Spinal cord (tissue), 10 donors: ENCODE measurements around the gene PCDHA7. TPM values are rescaled to one million over a fixed set of nuclear protein-coding genes. Genes with fewer than 3 reads are reported as not detected.
"Not testable (repeated sequence)": the region's sequence is repeated elsewhere in the genome, so short reads cannot be mapped to it uniquely, and the experiment has no call there.

ENCODE experiments used
- DNase-seq, 6 donors: peaks; one replicate each; pipeline versions ENCODE4 v3.0.0 to v3.0.0-alpha.2; 2013 to 2015; ENCODE audit warnings: low spot score in 6 of 6, low read depth in 4 of 6
- H3K27ac ChIP-seq: one replicate; pipeline ENCODE4 v1.5.1; 2013; ENCODE audit warnings: low read depth, low read length, control low read depth
- H3K27me3 ChIP-seq: one replicate; pipeline ENCODE4 v1.6.1; 2013; ENCODE audit warnings: low read length; ENCODE audit not compliant: control insufficient read depth, insufficient read depth
- H3K36me3 ChIP-seq: one replicate; pipeline ENCODE4 v1.6.1; 2013; ENCODE audit warnings: low read length; ENCODE audit not compliant: control insufficient read depth, insufficient read depth
- H3K4me1 ChIP-seq: one replicate; pipeline ENCODE4 v1.6.1; 2013; ENCODE audit warnings: low read length; ENCODE audit not compliant: control insufficient read depth, insufficient read depth
- H3K4me3 ChIP-seq: one replicate; pipeline ENCODE4 v1.5.1; 2013; ENCODE audit warnings: low read depth, low read length, control low read depth
- H3K9me3 ChIP-seq: one replicate; pipeline ENCODE4 v1.6.1; 2013; ENCODE audit warnings: low read length; ENCODE audit not compliant: control insufficient read depth, insufficient read depth
- WGBS: methylation state at CpG from one replicate; pipeline ENCODE4 v1.1.5; 2013; ENCODE audit warnings: missing lambda C conversion rate; ENCODE audit not compliant: insufficient coverage; 5-methylcytosine and 5-hydroxymethylcytosine counted together
- polyA plus RNA-seq, 2 donors: library from polyadenylated mRNA; unstranded; fragments of 120-200 nt; gene quantifications; one replicate each; pipeline ENCODE4 v1.2.1, GENCODE V29; 2013; ENCODE audit not compliant: insufficient read length in 2 of 2
- total RNA-seq, 2 donors: library from RNA; depleted of rRNA in 1 of 2; stranded (reverse); fragments of 120-200 nt in 1 of 2; fragments of >200 nt in 1 of 2; gene quantifications; one replicate each; pipeline versions ENCODE4 v1.2.3 to v1.2.4, GENCODE V29; 2013 to 2014
- donor health status: healthy.

PCDHA7 gene
- total and polyA plus RNA-seq, 4 donors = 1.8 to 6.4 (median 5.5) TPM

GRCh38 chr5:140835622-140836510 lies 1.8 kb downstream of the PCDHA7 start:
- H3K9me3 ChIP-seq = peaks cover 13% of the 10 kb centered on the region
- WGBS = 33% methylated on average over 103 of the region's 103 CpGs
- no peak for DNase-seq
- H3K27me3 ChIP-seq = no peaks in the 10 kb centered on the region
- no peaks in the 10 kb centered on the region for H3K4me1 ChIP-seq
- no peak overlapping the region for H3K27ac ChIP-seq
- peaks cover 10% of the 10 kb centered on the region for H3K36me3 ChIP-seq
- no peak overlapping the region for H3K4me3 ChIP-seq

GRCh38 chr5:140840978-140841962 lies 7.2 kb downstream of the PCDHA7 start, which contains the start of gene PCDHA8:
Gene PCDHA8, plus strand, starts transcription at chr5:140841187. Its CDS starts 135 bp downstream, at chr5:140841322.
- no peaks in the 10 kb centered on the region for H3K4me1 ChIP-seq
- H3K36me3 ChIP-seq = peaks cover 2% of the 10 kb centered on the region
- 24% methylated on average over 42 of the region's 47 CpGs for WGBS
- no peak within 1 kb of the TSS for H3K27ac ChIP-seq
- DNase-seq = peak in 1 of 6 donors; percentile 38
- H3K4me3 ChIP-seq = no peak within 1 kb of the TSS
- H3K27me3 ChIP-seq = no peaks in the 10 kb centered on the region
- peaks cover 4% of the 10 kb centered on the region for H3K9me3 ChIP-seq

GRCh38 chr5:140842798-140843733 lies 9.0 kb downstream of the PCDHA7 start:
- WGBS = 38% methylated on average over 86 of the region's 87 CpGs
- DNase-seq = no peak
- no peaks in the 10 kb centered on the region for H3K36me3 ChIP-seq
- H3K27me3 ChIP-seq = no peaks in the 10 kb centered on the region
- H3K9me3 ChIP-seq = peaks cover 3% of the 10 kb centered on the region
- no peak overlapping the region for H3K27ac ChIP-seq
- H3K4me3 ChIP-seq = no peak overlapping the region
- no peaks in the 10 kb centered on the region for H3K4me1 ChIP-seq

GRCh38 chr5:140848139-140849102 lies 14.4 kb downstream of the PCDHA7 start, which contains the start of gene PCDHA9:
Gene PCDHA9, plus strand, starts transcription at chr5:140848382. Its CDS starts 114 bp downstream, at chr5:140848496.
- peak in 2 of 6 donors; percentile 4 to 30 for DNase-seq

GRCh38 chr5:140849831-140850634 lies 16.0 kb downstream of the PCDHA7 start:
- H3K4me3 ChIP-seq, H3K27ac ChIP-seq, H3K27me3 ChIP-seq, H3K9me3 ChIP-seq, DNase-seq, H3K36me3 ChIP-seq, H3K4me1 ChIP-seq: not testable (repeated sequence)
- WGBS = 36% methylated on average over 101 of the region's 101 CpGs

More at GRCh38 chr5:140848139-140849102, 14.4 kb downstream of the PCDHA7 start, which contains the start of gene PCDHA9:
- H3K36me3 ChIP-seq, H3K9me3 ChIP-seq, H3K27ac ChIP-seq, H3K27me3 ChIP-seq, H3K4me1 ChIP-seq, H3K4me3 ChIP-seq: not testable (repeated sequence)
- WGBS = 21% methylated on average over 23 of the region's 48 CpGs

GRCh38 chr5:140855772-140856674 lies 22.0 kb downstream of the PCDHA7 start, which contains the start of gene PCDHA10:
Gene PCDHA10, plus strand, starts transcription at chr5:140855897. Its CDS starts 152 bp downstream, at chr5:140856049.
- 16% methylated on average over 26 of the region's 44 CpGs for WGBS
- peak within 1 kb of the TSS; percentile 9 for H3K4me3 ChIP-seq
- peak in 3 of 6 donors; percentile 19 to 55 (median 52) for DNase-seq
- H3K36me3 ChIP-seq = peaks cover 2% of the 10 kb centered on the region
- peaks cover 2% of the 10 kb centered on the region for H3K9me3 ChIP-seq
- H3K27ac ChIP-seq = no peak within 1 kb of the TSS
- no peaks in the 10 kb centered on the region for H3K27me3 ChIP-seq
- no peaks in the 10 kb centered on the region for H3K4me1 ChIP-seq
